ENCODE data around the gene KBTBD8.

KBTBD8 gene

GRCh38 chr3:66993082-66993481 is 5.0 kb upstream of the KBTBD8 start:
- H3F3A ChIP-seq (ENCODE audit: insufficient read depth, low read length), result peaks cover 4% of the 10 kb centered on the region; the same call in 1 of the 2 replicates
- no peaks in the 10 kb centered on the region for H3K27me3 ChIP-seq (replicated peaks; ENCODE audit: insufficient read depth, low read length)
- no peak overlapping the region for H3K4me3 ChIP-seq (ENCODE audit: low read length)
- H3K27ac ChIP-seq (ENCODE audit: low read length), result no peak overlapping the region
- no peak overlapping the region for H3K9ac ChIP-seq (ENCODE audit: low read length)
- TF ChIP-seq, protein P1, sequence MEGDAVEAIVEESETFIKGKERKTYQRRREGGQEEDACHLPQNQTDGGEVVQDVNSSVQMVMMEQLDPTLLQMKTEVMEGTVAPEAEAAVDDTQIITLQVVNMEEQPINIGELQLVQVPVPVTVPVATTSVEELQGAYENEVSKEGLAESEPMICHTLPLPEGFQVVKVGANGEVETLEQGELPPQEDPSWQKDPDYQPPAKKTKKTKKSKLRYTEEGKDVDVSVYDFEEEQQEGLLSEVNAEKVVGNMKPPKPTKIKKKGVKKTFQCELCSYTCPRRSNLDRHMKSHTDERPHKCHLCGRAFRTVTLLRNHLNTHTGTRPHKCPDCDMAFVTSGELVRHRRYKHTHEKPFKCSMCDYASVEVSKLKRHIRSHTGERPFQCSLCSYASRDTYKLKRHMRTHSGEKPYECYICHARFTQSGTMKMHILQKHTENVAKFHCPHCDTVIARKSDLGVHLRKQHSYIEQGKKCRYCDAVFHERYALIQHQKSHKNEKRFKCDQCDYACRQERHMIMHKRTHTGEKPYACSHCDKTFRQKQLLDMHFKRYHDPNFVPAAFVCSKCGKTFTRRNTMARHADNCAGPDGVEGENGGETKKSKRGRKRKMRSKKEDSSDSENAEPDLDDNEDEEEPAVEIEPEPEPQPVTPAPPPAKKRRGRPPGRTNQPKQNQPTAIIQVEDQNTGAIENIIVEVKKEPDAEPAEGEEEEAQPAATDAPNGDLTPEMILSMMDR (IDR thresholded peaks at IDR 0.05; ENCODE audit: low read length), result peak; percentile 9; the same call in 1 of the 2 replicates
- no peak for TF ChIP-seq EZH2 (optimal IDR thresholded peaks at IDR 0.05; ENCODE audit: low read depth, low read length)
- H3K79me2 ChIP-seq (ENCODE audit: low read length), result no peaks in the 10 kb centered on the region
- no peak overlapping the region for H2AFZ ChIP-seq (ENCODE audit: low read length)
- H3K9me3 ChIP-seq (replicated peaks; ENCODE audit: insufficient read depth, low read length), result no peaks in the 10 kb centered on the region
- no peak overlapping the region for H3K4me2 ChIP-seq (ENCODE audit: low read depth, low read length)
- H4K20me1 ChIP-seq (ENCODE audit: insufficient read depth, low read length), result no peaks in the 10 kb centered on the region
- H3K4me1 ChIP-seq (ENCODE audit: low read length), result peaks cover 21% of the 10 kb centered on the region
- DNase-seq, result no peak
- H3K9me2 ChIP-seq (replicated peaks; ENCODE audit: insufficient read depth, low read length), result no peaks in the 10 kb centered on the region
- H3K36me3 ChIP-seq (replicated peaks; ENCODE audit: insufficient read depth, low read length), result no peaks in the 10 kb centered on the region

- TF ChIP-seq EZH2phosphoT487 (IDR thresholded peaks at IDR 0.05; ENCODE audit: low read length) (no peak), EZH2 (optimal IDR thresholded peaks at IDR 0.05; ENCODE audit: low read depth, low read length) (no peak)
- TF ChIP-seq, protein P1 (IDR thresholded peaks at IDR 0.05; ENCODE audit: low read length), result no peak
- no peaks in the 10 kb centered on the region for H3K9me3 ChIP-seq (replicated peaks; ENCODE audit: insufficient read depth, low read length)
- no peaks in the 10 kb centered on the region for H3K9me2 ChIP-seq (replicated peaks; ENCODE audit: insufficient read depth, low read length)
- H3K79me2 ChIP-seq (ENCODE audit: low read length), result peaks cover 13% of the 10 kb centered on the region
- no peaks in the 10 kb centered on the region for H3K27me3 ChIP-seq (replicated peaks; ENCODE audit: insufficient read depth, low read length)
- no peak overlapping the region for H3K27ac ChIP-seq (ENCODE audit: low read length)
- peaks cover 18% of the 10 kb centered on the region for H3K4me1 ChIP-seq (ENCODE audit: low read length)
- H3K36me3 ChIP-seq (replicated peaks; ENCODE audit: insufficient read depth, low read length), result no peaks in the 10 kb centered on the region
- no peak overlapping the region; the same call in 1 of the 2 replicates for H3K4me2 ChIP-seq (ENCODE audit: low read depth, low read length)
- no peak overlapping the region for H2AFZ ChIP-seq (ENCODE audit: low read length)
- no peak for DNase-seq
- no peak overlapping the region for H3K4me3 ChIP-seq (ENCODE audit: low read length)
- no peak overlapping the region for H3K9ac ChIP-seq (ENCODE audit: low read length)
- H4K20me1 ChIP-seq (ENCODE audit: insufficient read depth, low read length), result no peaks in the 10 kb centered on the region
- peaks cover 14% of the 10 kb centered on the region for H3F3A ChIP-seq (ENCODE audit: insufficient read depth, low read length)
Measured at GRCh38 chr3:66994588-66994987, 3.5 kb upstream of the KBTBD8 start.

GRCh38 chr3:66996696-66997095 is 1.4 kb upstream of the KBTBD8 start:
- Histone ChIP-seq H3K27me3 (replicated peaks; ENCODE audit: insufficient read depth, low read length) (no peaks in the 10 kb centered on the region), H3K27ac (ENCODE audit: low read length) (no peak overlapping the region), H3K9me3 (replicated peaks; ENCODE audit: insufficient read depth, low read length) (no peaks in the 10 kb centered on the region), H3K9me2 (replicated peaks; ENCODE audit: insufficient read depth, low read length) (no peaks in the 10 kb centered on the region), H3K36me3 (replicated peaks; ENCODE audit: insufficient read depth, low read length) (no peaks in the 10 kb centered on the region), H4K20me1 (ENCODE audit: insufficient read depth, low read length) (no peaks in the 10 kb centered on the region), H3K4me2 (ENCODE audit: low read depth, low read length) (no peak overlapping the region; the same call in 1 of the 2 replicates), H3F3A (ENCODE audit: insufficient read depth, low read length) (peaks cover 13% of the 10 kb centered on the region; the same call in 1 of the 2 replicates), H3K79me2 (ENCODE audit: low read length) (peaks cover 33% of the 10 kb centered on the region), H2AFZ (ENCODE audit: low read length) (no peak overlapping the region), H3K4me3 (ENCODE audit: low read length) (no peak overlapping the region), H3K9ac (ENCODE audit: low read length) (no peak overlapping the region), H3K4me1 (ENCODE audit: low read length) (peaks cover 26% of the 10 kb centered on the region)
- no peak for TF ChIP-seq EZH2 (optimal IDR thresholded peaks at IDR 0.05; ENCODE audit: low read depth, low read length)
- no peak for TF ChIP-seq EZH2phosphoT487 (IDR thresholded peaks at IDR 0.05; ENCODE audit: low read length)
- TF ChIP-seq, protein P1 (IDR thresholded peaks at IDR 0.05; ENCODE audit: low read length), result no peak
- no peak for DNase-seq
